WERI-Rb-1 (cell line): ENCODE data around the gene KCNK15.

Source experiments
- DNase-seq: peaks from one replicate; pipeline ENCODE4 v3.0.0-alpha.2; 2020
- H3K27ac ChIP-seq: fragments of 250-450 bp; sonication (Bioruptor Pico); 2 replicates; pipeline ENCODE4 v1.5.1; 2020; ENCODE audit warnings: mild to moderate bottlenecking, moderate library complexity
- H3K27me3 ChIP-seq: fragments of 250-450 bp; sonication (Bioruptor Pico); 2 replicates; pipeline ENCODE4 v1.5.1; 2021; ENCODE audit warnings: mild to moderate bottlenecking, low read depth, moderate library complexity; ENCODE audit not compliant: insufficient read depth, severe bottlenecking
- H3K36me3 ChIP-seq: fragments of 250-450 bp; sonication (Bioruptor Pico); 2 replicates; pipeline ENCODE4 v1.5.1; 2020; ENCODE audit warnings: mild to moderate bottlenecking, moderate library complexity
- H3K4me3 ChIP-seq: 2 replicates; pipeline ENCODE4 v1.5.1; 2011; ENCODE audit warnings: low read depth, mild to moderate bottlenecking, control low read depth, low read length
- H3K9me3 ChIP-seq: fragments of 250-450 bp; sonication (Bioruptor Pico); 2 replicates; pipeline ENCODE4 v1.5.1; 2021; ENCODE audit warnings: mild to moderate bottlenecking, moderate library complexity; ENCODE audit not compliant: severe bottlenecking
- TF ChIP-seq, protein P1 (sequence below): IDR thresholded peaks from 2 replicates; pipeline ENCODE4 v1.5.1; 2011; ENCODE audit warnings: low read depth, mild to moderate bottlenecking, control low read depth, inconsistent platforms, low read length

Gene KCNK15

GRCh38 chr20:44785768-44786167 lies 40.1 kb downstream of the KCNK15 start:
- H3K27me3 ChIP-seq = no peaks in the 10 kb centered on the region
- TF ChIP-seq, protein P1, sequence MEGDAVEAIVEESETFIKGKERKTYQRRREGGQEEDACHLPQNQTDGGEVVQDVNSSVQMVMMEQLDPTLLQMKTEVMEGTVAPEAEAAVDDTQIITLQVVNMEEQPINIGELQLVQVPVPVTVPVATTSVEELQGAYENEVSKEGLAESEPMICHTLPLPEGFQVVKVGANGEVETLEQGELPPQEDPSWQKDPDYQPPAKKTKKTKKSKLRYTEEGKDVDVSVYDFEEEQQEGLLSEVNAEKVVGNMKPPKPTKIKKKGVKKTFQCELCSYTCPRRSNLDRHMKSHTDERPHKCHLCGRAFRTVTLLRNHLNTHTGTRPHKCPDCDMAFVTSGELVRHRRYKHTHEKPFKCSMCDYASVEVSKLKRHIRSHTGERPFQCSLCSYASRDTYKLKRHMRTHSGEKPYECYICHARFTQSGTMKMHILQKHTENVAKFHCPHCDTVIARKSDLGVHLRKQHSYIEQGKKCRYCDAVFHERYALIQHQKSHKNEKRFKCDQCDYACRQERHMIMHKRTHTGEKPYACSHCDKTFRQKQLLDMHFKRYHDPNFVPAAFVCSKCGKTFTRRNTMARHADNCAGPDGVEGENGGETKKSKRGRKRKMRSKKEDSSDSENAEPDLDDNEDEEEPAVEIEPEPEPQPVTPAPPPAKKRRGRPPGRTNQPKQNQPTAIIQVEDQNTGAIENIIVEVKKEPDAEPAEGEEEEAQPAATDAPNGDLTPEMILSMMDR = peak; percentile 19; the same call in 1 of the 2 replicates
- no peak overlapping the region for H3K4me3 ChIP-seq
- no peaks in the 10 kb centered on the region for H3K9me3 ChIP-seq
- no peak for DNase-seq
- H3K27ac ChIP-seq = no peak overlapping the region
- no peaks in the 10 kb centered on the region; the same call in 1 of the 2 replicates for H3K36me3 ChIP-seq

DNA sequence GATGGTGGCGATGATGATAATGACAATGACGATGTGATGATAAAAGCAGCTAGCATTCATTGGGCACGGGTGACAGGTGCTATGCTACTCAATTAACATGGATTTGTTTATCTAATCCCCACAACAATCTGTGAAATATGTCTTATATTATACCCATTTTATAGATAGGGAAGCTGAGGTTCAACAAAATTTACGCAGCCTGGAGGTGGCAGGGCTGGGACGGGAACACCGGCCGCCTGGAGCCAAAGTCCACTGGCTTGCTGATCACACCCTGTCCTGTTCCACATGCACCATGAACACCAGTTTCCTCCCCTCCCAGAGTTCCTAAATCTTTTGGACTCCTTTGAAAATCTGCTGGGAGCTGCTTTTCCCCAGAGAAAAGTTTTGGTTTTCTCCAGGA lies 41.6 kb downstream of the KCNK15 start:
- Histone ChIP-seq H3K36me3 (no peaks in the 10 kb centered on the region; the same call in 1 of the 2 replicates), H3K4me3 (no peak overlapping the region), H3K9me3 (no peaks in the 10 kb centered on the region), H3K27ac (no peak overlapping the region), H3K27me3 (no peaks in the 10 kb centered on the region)
- DNase-seq = no peak
- TF ChIP-seq, protein P1 = no peak

GRCh38 chr20:44788706-44789456 lies 43.2 kb downstream of the KCNK15 start:
- H3K9me3 ChIP-seq = no peaks in the 10 kb centered on the region
- no peak for DNase-seq
- TF ChIP-seq, protein P1 = no peak

GRCh38 chr20:44790638-44791393 lies 45.2 kb downstream of the KCNK15 start:
- Histone ChIP-seq H3K36me3 (peaks cover 4% of the 10 kb centered on the region), H3K4me3 (no peak overlapping the region), H3K9me3 (no peaks in the 10 kb centered on the region), H3K27me3 (no peaks in the 10 kb centered on the region), H3K27ac (no peak overlapping the region)
- TF ChIP-seq, protein P1 = no peak
- DNase-seq = no peak

More at GRCh38 chr20:44788706-44789456, 43.2 kb downstream of the KCNK15 start:
- Histone ChIP-seq H3K27me3 (no peaks in the 10 kb centered on the region), H3K36me3 (no peaks in the 10 kb centered on the region), H3K27ac (no peak overlapping the region), H3K4me3 (no peak overlapping the region)

DNA sequence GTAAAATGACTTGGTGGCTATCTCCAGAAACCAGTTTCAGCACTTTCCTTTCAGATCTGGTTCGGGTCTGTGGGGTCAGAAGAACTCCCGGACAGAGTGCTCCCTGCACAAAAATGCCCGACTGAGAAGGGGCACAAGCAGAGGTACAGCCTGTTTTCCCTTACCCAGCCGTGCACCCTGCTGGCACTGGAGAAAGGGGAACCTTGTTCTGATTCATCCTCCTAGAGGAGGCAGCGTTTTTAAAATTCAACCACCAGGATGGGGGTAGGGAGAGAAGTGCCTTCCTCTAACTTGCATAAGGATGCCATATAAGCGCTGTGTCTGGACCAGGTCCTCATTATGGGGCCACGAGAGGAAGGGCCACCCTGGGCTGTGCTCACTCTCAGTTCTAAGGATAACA lies 47.1 kb downstream of the KCNK15 start:
- Histone ChIP-seq H3K27me3 (no peaks in the 10 kb centered on the region), H3K9me3 (no peaks in the 10 kb centered on the region), H3K27ac (no peak overlapping the region), H3K36me3 (peaks cover 4% of the 10 kb centered on the region), H3K4me3 (no peak overlapping the region)
- TF ChIP-seq, protein P1 = no peak
- DNase-seq = no peak
